ENCODE measurements around the gene GPR33.

The GPR33 gene

GRCh38 chr14:31510855-31511254, 23.0 kb upstream of the GPR33 start:
- POLR2A ChIA-PET (ENCODE audit: low non-redundant PET): no interaction called here
- CTCF ChIA-PET: interaction anchor here (0.7 to 1.7 kb wide), 7 partner anchors 10 to 744 kb away, joined by 3 to 6 read pairs (median 3); no protein-coding TSS in a partner anchor
- DNase-seq (ENCODE audit: low spot score): no peak
- no peak overlapping the region for H3K27ac ChIP-seq
- no peak for TF ChIP-seq CTCF (conservative IDR thresholded peaks at IDR 0.05; ENCODE audit: low read depth)

DNA sequence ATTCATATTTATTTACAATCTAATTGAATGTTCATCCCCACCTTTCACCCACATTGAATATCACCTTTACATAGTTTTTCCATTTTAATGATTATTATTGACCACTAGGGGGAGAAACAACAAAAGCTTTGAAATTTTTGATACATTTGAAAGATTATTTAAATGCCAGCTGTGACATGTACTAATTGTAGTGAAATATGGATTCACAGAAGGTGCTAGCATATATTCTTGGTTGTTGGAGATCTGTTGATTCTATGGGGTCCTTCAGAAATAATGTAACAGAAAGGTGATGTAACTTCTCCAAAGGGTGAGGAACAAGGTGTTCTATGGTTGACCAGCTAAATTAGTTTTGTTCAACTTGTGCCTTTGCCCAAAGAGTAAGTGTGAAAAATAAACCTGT, 22.4 kb upstream of the GPR33 start:
- ChIA-PET POLR2A (ENCODE audit: low non-redundant PET) (no interaction called here), CTCF (interaction anchor here (0.6 to 1.7 kb wide), 12 partner anchors 9 to 969 kb away, joined by 3 to 6 read pairs (median 3); no protein-coding TSS in a partner anchor)
- H3K27ac ChIP-seq: no peak overlapping the region
- TF ChIP-seq CTCF (conservative IDR thresholded peaks at IDR 0.05; ENCODE audit: low read depth): peak; percentile 63
- peak; percentile 56 for DNase-seq (ENCODE audit: low spot score)

GRCh38 chr14:31508135-31508534, 20.3 kb upstream of the GPR33 start:
- H3K27ac ChIP-seq: no peak overlapping the region
- ChIA-PET CTCF (no interaction called here), POLR2A (ENCODE audit: low non-redundant PET) (no interaction called here)
- TF ChIP-seq CTCF (conservative IDR thresholded peaks at IDR 0.05; ENCODE audit: low read depth): no peak
- DNase-seq (ENCODE audit: low spot score): no peak

DNA sequence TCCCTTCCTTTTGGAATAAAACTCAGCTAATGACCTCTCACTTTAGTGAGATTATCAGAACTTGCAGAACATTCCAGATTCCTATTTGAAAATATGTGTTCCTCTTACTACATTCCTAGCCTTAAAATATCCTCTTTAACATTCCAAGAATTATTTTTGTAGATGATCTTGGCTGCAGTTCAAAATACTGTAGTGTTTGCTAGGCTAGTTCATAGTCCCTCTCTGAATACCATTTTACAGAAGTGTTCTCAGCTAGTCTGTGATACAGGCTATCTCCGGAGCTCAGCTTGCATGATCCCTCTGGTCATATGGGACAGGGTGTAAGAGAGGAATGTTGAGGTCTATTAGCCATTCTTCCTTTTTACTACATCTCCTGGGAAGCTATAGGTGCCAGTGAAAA, 17.6 kb upstream of the GPR33 start:
- H3K27ac ChIP-seq: no peak overlapping the region
- no peak for DNase-seq (ENCODE audit: low spot score)
- ChIA-PET POLR2A (ENCODE audit: low non-redundant PET) (no interaction called here), CTCF (no interaction called here)
- no peak for TF ChIP-seq CTCF (conservative IDR thresholded peaks at IDR 0.05; ENCODE audit: low read depth)

- no peak for TF ChIP-seq CTCF (conservative IDR thresholded peaks at IDR 0.05; ENCODE audit: low read depth)
- H3K27ac ChIP-seq: no peak overlapping the region
- no peak for DNase-seq (ENCODE audit: low spot score)
- CTCF ChIA-PET: interaction anchor here (0.5 to 1.0 kb wide), 3 partner anchors 8 to 226 kb away, joined by 3 to 4 read pairs (median 3); no protein-coding TSS in a partner anchor
- POLR2A ChIA-PET (ENCODE audit: low non-redundant PET): no interaction called here
Observed at GRCh38 chr14:31501870-31502269, 14.0 kb upstream of the GPR33 start.

DNA sequence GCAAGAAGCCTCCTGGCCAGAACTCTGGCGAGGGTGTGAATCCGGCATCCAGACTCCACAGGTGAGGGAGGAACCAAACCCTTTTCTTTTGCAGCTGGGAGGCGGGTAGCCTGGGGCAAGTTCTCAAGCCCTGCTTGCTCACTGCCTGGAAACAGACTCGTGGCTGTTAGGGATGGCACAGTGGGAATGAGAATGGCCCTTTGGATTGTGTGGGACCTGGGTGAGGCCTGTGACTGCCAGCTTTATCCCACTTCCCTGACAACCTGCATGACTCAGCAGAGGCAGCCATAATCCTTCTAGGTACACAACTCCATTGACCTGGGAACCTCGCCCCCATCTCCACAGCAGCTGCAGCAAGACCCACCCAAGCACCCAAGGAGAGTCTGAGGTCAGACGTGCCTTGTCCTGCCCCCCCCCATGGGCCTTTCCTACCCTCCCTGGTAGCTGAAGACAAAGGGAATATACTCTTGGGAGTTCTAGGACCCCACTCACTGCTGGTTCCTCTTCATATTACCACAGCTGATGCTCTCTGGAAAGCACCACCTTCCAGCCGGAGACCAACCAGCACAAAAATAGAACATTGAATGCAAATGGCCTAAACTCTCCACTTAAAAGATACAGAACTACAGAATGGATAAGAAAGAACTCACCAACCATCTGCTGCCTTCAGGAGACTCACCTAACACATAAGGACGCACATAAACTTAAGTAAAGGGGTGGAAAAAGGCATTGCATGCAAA, 5.1 kb upstream of the GPR33 start:
- DNase-seq (ENCODE audit: low spot score): peak; percentile 5
- H3K27ac ChIP-seq: peak overlapping the region; percentile 36
- CTCF ChIA-PET: no interaction called here
- no peak for TF ChIP-seq CTCF (conservative IDR thresholded peaks at IDR 0.05; ENCODE audit: low read depth)
- POLR2A ChIA-PET (ENCODE audit: low non-redundant PET): no interaction called here
